Measurements from ENCODE around the gene GDPD3. TPM values are rescaled to one million over a fixed set of nuclear protein-coding genes. Genes with fewer than 3 reads are reported as not detected.
A peak's percentile ranks its signal among the peaks of the same experiment; 100 is the strongest.

The GDPD3 gene
- total and polyA plus RNA-seq, 2 of the 13 experiments (the other 11 are each of a cell fraction or from before 2014, with no cell fraction given): 18.7 to 20.6 TPM

DNA sequence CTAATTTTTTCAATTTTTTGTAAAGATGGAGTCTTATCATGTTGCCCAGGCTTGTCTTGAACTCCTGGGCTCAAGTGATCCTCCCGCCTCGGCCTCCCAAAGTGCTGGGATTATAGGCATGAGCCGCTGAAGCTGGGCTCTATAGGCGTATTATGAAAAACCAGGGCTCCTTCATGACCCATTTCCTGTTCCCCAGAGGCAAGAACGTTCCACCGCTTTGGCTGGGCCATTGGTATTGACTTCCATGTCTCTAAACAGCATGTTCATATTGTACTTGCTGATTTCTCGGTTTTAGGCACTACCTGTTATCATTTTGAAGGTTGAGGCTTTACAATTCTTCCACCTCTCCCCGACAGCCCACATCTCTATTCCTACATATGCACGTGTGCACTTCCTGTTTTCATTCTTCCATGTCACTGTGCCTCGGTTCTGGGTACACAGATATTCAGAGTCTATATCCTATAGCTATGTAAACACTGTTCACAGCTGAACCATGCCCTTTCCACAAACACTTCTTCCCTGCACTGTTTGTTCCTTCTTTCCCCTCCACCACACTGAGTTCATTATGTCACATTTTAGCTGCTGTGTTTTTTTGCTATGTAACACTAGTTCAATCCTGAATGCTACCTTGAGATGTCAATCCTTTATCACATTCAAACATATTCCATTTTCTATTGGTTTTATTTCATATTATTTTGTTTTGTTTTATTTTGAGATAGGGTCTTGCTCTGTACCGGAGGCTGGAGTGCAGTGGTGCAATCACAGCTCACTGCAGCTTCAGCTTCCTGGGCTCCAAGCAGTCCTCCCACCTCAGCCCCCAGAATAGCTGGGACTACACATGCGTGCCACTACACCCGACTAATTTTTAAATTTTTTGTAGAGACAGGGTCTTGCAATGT, 26.5 kb upstream of the GDPD3 start (continued):
- TF ChIP-seq ZNF552 (CRISPR knock-in tag; IDR thresholded peaks at IDR 0.05; ENCODE audit: borderline replicate concordance) (no peak), ZNF367 (CRISPR knock-in tag; IDR thresholded peaks at IDR 0.05; ENCODE audit: borderline replicate concordance) (no peak), HNRNPUL1 (IDR thresholded peaks at IDR 0.05; ENCODE audit: low read depth, low read length) (no peak), ESRRA (CRISPR knock-in tag; IDR thresholded peaks at IDR 0.05; ENCODE audit: low read depth) (peak; percentile 59), HNRNPK (IDR thresholded peaks at IDR 0.05; ENCODE audit: low read depth, low read length, poor library complexity, severe bottlenecking) (no peak), RARA (CRISPR knock-in tag; IDR thresholded peaks at IDR 0.05) (peak; percentile 94), MED13 (CRISPR knock-in tag; IDR thresholded peaks at IDR 0.05) (no peak)
- TF ChIP-seq, protein P1, sequence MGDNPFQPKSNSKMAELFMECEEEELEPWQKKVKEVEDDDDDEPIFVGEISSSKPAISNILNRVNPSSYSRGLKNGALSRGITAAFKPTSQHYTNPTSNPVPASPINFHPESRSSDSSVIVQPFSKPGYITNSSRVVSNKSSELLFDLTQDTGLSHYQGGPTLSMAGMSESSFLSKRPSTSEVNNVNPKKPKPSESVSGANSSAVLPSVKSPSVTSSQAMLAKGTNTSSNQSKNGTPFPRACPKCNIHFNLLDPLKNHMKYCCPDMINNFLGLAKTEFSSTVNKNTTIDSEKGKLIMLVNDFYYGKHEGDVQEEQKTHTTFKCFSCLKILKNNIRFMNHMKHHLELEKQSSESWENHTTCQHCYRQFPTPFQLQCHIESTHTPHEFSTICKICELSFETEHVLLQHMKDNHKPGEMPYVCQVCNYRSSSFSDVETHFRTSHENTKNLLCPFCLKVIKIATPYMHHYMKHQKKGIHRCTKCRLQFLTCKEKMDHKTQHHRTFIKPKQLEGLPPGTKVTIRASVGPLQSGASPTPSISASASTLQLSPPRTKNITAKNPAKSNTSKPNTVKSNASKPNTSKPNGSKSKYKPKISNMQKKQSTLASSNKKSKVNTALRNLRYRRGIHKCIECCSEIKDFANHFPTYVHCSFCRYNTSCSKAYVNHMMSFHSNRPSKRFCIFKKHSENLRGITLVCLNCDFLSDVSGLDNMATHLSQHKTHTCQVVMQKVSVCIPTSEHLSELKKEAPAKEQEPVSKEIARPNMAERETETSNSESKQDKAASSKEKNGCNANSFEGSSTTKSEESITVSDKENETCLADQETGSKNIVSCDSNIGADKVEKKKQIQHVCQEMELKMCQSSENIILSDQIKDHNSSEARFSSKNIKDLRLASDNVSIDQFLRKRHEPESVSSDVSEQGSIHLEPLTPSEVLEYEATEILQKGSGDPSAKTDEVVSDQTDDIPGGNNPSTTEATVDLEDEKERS (CRISPR knock-in tag; IDR thresholded peaks at IDR 0.05): peak; percentile 53; the same call in 1 of the 2 replicates
- TF ChIP-seq, protein P2, sequence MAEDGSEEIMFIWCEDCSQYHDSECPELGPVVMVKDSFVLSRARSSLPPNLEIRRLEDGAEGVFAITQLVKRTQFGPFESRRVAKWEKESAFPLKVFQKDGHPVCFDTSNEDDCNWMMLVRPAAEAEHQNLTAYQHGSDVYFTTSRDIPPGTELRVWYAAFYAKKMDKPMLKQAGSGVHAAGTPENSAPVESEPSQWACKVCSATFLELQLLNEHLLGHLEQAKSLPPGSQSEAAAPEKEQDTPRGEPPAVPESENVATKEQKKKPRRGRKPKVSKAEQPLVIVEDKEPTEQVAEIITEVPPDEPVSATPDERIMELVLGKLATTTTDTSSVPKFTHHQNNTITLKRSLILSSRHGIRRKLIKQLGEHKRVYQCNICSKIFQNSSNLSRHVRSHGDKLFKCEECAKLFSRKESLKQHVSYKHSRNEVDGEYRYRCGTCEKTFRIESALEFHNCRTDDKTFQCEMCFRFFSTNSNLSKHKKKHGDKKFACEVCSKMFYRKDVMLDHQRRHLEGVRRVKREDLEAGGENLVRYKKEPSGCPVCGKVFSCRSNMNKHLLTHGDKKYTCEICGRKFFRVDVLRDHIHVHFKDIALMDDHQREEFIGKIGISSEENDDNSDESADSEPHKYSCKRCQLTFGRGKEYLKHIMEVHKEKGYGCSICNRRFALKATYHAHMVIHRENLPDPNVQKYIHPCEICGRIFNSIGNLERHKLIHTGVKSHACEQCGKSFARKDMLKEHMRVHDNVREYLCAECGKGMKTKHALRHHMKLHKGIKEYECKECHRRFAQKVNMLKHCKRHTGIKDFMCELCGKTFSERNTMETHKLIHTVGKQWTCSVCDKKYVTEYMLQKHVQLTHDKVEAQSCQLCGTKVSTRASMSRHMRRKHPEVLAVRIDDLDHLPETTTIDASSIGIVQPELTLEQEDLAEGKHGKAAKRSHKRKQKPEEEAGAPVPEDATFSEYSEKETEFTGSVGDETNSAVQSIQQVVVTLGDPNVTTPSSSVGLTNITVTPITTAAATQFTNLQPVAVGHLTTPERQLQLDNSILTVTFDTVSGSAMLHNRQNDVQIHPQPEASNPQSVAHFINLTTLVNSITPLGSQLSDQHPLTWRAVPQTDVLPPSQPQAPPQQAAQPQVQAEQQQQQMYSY (CRISPR knock-in tag; IDR thresholded peaks at IDR 0.05): no peak
- TF ChIP-seq, protein P3, sequence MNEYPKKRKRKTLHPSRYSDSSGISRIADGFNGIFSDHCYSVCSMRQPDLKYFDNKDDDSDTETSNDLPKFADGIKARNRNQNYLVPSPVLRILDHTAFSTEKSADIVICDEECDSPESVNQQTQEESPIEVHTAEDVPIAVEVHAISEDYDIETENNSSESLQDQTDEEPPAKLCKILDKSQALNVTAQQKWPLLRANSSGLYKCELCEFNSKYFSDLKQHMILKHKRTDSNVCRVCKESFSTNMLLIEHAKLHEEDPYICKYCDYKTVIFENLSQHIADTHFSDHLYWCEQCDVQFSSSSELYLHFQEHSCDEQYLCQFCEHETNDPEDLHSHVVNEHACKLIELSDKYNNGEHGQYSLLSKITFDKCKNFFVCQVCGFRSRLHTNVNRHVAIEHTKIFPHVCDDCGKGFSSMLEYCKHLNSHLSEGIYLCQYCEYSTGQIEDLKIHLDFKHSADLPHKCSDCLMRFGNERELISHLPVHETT (CRISPR knock-in tag; conservative IDR thresholded peaks at IDR 0.05): no peak
- TF ChIP-seq, protein P4, sequence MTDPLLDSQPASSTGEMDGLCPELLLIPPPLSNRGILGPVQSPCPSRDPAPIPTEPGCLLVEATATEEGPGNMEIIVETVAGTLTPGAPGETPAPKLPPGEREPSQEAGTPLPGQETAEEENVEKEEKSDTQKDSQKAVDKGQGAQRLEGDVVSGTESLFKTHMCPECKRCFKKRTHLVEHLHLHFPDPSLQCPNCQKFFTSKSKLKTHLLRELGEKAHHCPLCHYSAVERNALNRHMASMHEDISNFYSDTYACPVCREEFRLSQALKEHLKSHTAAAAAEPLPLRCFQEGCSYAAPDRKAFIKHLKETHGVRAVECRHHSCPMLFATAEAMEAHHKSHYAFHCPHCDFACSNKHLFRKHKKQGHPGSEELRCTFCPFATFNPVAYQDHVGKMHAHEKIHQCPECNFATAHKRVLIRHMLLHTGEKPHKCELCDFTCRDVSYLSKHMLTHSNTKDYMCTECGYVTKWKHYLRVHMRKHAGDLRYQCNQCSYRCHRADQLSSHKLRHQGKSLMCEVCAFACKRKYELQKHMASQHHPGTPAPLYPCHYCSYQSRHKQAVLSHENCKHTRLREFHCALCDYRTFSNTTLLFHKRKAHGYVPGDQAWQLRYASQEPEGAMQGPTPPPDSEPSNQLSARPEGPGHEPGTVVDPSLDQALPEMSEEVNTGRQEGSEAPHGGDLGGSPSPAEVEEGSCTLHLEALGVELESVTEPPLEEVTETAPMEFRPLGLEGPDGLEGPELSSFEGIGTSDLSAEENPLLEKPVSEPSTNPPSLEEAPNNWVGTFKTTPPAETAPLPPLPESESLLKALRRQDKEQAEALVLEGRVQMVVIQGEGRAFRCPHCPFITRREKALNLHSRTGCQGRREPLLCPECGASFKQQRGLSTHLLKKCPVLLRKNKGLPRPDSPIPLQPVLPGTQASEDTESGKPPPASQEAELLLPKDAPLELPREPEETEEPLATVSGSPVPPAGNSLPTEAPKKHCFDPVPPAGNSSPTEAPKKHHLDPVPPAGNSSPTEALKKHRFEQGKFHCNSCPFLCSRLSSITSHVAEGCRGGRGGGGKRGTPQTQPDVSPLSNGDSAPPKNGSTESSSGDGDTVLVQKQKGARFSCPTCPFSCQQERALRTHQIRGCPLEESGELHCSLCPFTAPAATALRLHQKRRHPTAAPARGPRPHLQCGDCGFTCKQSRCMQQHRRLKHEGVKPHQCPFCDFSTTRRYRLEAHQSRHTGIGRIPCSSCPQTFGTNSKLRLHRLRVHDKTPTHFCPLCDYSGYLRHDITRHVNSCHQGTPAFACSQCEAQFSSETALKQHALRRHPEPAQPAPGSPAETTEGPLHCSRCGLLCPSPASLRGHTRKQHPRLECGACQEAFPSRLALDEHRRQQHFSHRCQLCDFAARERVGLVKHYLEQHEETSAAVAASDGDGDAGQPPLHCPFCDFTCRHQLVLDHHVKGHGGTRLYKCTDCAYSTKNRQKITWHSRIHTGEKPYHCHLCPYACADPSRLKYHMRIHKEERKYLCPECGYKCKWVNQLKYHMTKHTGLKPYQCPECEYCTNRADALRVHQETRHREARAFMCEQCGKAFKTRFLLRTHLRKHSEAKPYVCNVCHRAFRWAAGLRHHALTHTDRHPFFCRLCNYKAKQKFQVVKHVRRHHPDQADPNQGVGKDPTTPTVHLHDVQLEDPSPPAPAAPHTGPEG (CRISPR knock-in tag; IDR thresholded peaks at IDR 0.05): 0 out of 2 replicates have a peak, but pooled peaks have one; percentile 7

Data from HepG2 (cell line).